IPS-NIHi11 (cell line): ENCODE results near the gene AVPI1.

Experiments
- DNase-seq: peaks from one replicate; pipeline ENCODE4 v3.0.0; 2012; ENCODE audit warnings: mixed read lengths, low spot score

AVPI1 gene, protein sequence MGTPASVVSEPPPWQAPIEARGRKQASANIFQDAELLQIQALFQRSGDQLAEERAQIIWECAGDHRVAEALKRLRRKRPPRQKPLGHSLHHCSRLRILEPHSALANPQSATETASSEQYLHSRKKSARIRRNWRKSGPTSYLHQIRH

DNA sequence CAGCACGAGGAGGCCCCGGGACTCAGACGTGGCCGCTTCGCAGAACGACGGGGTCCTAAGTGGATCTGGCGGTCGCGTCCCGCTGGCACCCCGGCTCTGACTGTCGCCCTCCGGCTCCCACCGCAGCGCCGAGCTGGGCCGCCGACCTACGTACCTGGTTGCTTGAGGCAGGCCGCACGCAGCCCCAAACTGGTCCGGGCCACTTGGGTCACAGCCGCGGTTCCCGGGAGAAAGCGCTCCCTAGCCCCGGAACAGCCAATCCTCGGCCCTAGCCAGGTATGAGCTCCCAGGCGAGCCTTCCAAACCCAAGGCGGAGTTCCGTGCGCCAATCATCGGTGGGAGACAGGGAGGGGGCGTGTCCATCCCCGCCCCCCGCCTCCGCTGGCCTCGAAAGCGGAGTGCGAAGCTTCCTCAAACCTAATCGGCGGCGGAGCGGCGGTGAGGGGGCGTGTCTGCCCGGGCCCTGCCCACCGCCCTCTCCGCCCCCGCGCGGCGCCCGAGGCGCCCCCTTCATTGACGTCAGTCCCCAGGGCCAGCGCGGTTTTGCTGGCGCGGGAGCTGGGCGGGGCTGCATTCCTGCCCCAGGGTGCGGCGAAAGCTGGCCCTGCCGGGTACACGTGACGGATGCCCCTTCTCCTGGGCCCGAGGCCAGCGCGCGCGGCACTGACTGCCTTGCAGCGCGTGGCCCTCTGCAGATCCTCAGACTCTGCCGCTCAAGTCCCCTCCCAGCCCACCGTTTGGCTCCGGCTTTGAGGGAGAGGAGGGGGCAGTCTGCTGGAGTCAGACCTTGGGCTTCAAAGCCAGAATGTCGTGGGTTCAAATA lies at the start of gene AVPI1:
TSS of gene AVPI1 (minus strand) at position 280 of the 823 bp plus-strand sequence. CDS start 7,336 bp downstream, outside the sequence.
- DNase-seq: peak; percentile 98

DNA sequence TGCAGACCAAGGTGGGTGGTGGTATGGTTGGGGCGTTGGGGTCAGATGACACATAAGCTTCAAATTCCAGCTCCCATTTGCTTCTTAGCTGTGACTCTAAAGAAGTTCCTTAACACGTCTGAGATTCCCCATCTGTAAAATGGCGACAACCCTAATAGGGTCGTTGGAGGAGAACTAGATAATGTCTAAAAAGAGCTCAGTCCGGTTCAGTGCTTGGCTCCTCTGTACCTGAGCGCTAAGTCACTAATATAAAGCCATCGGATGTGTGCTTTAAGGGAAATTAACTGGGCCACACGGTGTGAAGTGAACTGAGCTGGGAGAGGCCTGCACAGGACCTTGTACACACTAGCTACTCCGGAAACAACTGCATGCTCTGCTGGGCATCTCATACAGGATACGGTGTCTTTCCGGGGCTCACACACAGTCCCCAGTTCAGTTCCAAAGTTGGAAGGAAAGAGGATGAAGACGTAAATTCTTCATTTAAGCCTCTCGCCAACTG lies 49.4 kb upstream of the AVPI1 start:
- no peak for DNase-seq

DNA sequence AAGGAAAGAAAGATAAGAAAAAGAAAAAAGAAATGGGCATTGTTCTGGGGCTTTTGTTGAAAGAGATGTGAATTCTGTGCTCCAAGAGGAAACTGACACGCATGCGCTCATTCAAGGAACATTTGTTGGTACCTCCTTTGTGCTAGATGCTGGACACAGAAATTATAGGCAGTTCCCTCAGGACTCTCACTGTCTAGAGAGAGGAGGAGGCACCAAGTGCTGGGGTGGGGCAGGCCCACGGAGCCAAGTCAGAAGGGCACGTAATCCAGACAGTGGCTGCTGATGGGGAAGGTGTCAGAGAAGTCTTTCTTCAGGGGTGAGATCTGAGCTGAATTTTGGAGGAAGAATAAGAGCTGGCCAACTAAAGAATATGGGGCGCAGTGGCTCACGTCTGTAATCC lies 47.0 kb upstream of the AVPI1 start:
- DNase-seq: no peak

DNA sequence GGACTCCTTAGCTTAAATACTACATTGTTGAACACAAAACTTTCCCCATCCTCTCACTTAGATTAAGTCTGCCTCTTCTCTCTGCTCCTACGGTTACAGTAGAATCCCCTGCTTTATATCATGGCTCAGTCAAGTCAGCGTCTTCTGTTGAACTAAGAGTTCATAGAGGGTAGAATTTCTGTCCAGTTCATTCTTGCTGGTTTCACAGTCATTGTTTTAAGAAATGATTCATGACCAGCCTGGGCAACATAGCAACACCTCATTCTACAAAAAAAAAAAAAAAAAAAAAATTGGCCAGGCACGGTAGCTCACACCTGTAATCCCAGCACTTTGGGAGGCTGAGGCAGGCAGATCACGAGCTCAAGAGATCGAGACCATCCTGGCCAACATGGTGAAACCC lies 46.2 kb upstream of the AVPI1 start:
- DNase-seq: no peak

DNA sequence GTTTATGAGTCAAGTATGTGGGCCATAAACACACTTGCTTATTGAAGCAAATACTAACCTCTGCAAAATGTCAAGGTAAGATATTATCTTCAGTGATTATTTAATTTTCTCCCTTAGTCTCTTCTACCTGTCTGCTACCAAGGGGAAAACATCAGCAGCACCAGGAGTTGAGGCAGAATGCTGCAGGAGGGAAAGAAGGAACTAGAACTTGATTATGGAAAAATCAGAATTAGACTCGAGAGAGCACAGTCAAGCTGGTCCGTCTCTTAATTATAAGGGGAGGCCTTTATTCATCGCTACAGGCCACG lies 45.0 kb upstream of the AVPI1 start:
- DNase-seq: no peak

DNA sequence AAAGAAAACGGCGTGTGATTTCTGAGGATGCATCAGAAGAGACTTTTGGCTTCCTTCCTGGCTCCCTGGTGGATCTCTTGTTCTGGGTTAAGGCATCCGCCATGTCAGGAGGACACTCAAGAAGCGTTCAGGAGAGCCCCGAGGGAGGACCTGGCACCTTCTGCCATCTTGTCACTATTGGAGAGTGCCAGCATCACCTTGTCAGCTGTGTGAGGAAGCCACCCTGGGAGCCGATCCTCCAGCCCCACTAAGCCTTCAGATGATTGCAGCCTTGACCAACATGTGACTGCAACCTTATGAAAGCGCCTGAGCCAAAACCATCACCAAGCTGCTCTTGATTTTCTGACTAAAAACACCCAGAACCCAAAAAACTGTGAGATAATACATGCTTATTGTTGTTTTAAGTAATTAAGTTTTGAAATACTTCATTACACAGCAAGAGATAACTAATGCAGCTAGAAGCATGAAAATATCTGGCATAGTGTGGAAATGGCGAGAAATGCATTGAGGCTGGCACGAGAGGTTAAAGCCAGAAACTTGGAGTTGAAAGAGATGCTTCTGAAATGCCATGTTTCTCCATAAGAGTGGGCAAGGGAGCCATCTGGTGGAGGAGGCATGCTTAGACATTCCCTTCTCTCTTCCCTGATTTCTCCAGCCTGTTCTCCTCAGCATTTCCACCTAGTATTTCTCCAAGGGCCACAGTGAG lies 44.5 kb upstream of the AVPI1 start:
- DNase-seq: peak; percentile 68

DNA sequence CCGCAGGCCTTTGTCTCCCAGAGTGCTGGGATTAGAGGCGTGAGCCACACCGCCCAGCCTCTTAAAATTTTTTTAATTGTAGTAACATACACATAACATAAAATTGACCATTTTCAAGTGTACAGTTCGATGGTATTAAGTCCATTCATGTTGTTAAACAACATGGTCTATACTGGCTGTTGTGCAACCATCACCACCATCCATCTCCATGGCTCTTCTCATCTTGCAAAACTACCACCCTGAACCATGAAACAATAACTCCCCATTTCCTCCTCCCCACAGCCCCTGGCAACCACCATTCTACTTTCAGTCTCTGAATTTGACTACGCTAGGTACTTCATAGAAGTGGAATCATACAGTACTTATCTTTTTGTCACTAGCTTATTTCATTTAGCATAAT lies 42.0 kb upstream of the AVPI1 start:
- DNase-seq: no peak

DNA sequence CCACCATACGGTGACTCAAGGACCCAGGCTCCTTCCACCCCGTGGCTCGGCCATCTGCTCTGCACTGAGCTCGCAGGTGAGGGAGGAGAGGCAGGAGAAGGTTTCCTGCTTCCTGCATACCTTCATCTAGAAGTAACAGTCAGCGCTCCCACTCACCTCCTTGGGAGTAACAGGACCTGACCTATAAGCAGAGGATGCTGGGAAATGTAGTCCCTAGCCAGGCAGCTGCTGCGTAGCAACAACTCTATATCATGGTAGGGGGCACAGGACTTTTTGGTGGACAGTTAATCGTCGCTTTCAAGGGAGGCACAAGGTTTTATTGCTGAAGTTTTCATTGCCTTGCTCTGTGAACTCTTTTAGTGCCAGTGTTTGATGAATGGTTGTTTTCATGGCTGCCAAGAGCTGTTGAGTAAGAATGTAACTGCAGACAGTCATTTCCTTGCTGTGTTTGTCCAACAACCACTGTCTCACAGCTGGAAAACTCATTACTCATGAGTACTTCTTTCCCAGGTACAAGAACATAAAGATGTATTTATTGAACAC lies 39.7 kb upstream of the AVPI1 start:
- DNase-seq: peak; percentile 63

DNA sequence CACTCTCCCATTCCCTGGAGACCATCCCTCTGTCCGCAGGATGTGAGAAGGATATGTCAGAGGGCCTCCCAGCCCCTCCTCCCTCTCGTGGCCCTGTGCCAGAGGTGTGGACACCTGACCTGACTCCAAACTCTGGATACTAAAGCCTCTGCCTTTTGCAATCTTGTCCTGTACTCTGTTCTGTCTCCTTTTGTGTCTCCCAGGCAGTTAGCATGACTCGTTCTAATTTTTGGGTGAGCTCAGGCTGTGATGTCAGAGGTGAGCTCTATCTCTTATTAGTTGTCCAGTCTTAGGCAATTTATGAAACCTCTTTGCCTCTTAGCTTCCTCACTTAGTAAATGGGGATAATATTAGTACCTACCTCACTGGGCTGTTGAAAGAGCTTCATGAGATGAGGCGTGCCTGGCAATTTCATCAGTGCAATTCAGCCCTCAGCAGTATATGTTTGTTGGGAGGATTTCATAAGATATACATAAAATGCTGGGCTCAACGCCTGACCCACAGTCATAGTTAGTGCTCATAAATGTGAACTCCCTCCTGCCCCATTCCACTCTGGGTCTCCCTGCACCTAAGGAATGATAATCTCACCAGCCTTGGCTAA lies 37.4 kb upstream of the AVPI1 start:
- no peak for DNase-seq

DNA sequence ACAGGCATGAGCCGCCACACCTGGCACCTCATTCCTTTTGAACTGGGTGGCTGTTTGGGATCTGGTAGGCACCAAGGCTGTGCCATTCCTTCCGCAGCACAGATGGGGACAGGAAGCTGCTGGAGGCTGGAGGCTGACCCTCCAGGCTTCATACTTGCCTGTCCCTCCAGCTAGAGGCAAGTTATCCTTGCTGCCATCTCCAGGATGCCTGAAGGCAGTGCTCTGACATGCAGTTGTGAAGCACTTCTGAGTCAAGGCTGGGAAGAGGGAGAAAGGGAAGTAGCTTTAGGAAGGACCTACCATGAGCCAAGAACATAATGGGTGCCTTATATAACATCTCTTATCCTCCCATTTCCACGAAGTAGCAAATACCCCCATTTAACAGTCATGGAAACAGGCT lies 36.0 kb upstream of the AVPI1 start:
- DNase-seq: no peak

DNA sequence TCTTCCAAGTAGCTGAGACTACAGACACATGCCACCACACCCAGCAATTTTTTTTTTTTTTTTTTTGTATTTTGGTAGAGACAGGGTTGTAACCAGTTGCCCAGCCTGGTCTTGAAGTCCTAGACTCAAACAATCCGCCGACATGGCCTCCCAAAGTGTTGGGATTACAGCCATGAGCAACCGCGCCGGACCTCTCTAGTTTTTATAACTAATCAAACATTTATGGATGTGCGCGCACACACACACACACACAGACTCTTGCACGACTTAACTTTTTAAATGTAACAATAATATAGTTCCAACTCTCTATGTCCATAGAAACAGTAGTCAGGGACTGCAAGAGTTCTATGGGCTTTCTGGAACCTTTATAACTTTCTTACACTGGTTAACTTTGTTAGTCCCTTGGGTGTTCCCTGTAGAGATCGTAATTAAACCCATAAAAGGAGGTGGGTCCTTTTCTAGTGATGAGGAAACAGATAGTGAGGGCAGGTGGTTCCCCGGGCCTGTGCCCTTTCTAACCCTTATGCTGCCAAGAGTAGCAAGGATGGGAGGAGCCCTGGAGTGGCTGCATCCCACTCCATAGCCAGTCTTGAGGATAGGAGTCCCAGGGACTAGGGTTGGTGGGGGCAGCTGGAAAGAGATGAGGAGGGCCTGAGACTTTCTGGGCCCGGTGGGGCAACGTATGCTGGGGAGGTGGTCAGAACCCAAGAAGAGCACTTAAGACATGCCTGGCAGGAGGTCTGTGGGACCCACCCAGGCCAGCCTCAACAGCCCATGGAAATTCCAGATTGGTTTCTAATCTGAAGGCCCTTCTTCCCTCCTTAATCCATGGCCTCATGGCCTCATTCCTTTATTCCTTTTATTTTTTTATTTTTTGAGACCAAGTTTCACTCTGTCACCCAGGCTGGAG lies 35.1 kb upstream of the AVPI1 start:
- no peak for DNase-seq

DNA sequence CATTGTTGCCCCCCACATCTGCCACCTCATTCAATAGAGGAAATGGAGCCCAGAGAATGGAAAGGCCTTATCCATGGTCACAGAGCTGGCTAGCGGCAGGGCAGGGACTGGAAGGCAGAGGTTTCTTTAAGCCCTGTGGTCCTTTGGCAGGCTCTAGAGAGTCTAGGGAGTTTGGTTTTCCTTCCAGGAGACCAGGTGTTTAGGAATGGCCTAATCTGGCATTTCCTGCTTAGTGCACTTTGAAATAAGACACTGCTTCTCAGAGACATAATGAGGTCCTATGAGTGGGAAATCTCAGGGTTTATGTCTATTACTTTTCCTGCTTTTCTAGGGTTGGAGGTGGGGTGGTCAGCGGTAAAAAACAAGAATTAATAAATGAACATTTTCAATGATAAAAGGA lies 32.6 kb upstream of the AVPI1 start:
- no peak for DNase-seq

DNA sequence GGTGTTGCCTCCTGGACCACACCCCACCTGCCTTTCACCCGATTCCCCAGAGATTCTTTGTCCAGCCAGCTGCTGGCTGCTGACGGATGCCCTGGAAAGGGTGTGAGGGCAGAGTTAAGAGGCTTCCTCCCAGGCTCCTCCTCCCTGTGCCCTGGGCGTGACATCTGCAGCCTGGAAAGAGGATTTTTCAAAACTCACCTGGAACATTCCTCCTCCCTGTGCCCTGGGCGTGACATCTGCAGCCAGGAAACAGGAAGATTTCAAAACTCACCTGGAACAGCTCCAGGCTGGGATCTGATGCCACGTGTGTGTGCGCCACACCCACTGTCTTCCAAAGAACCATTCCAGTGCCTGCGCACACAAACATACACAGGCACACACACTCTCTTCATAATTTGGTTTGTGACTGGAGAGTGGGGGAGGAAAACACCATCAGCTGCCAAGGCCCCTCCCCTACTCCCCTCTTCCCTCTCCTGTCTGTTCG lies 31.7 kb upstream of the AVPI1 start:
- DNase-seq: peak; percentile 54

DNA sequence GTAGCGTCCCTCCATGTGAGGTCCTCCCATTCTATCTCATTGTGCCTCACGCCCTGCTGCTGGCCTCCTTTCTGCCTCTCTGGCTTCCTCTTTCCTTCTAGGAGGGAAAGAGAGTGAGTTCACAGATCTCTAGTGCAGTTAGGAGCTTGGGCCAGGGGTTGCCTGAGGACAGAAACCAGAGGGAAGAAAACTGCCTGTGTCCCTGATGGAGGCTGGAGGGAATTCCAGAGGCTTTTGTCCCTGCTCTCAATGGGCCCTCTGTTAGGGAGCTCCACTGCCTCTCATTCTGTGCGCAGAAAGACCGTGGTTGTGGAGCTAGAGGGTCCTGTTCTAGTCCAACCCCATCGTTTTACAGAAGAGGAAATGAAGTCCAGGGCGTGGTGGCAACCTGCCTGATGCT lies 31.1 kb upstream of the AVPI1 start:
- no peak for DNase-seq

DNA sequence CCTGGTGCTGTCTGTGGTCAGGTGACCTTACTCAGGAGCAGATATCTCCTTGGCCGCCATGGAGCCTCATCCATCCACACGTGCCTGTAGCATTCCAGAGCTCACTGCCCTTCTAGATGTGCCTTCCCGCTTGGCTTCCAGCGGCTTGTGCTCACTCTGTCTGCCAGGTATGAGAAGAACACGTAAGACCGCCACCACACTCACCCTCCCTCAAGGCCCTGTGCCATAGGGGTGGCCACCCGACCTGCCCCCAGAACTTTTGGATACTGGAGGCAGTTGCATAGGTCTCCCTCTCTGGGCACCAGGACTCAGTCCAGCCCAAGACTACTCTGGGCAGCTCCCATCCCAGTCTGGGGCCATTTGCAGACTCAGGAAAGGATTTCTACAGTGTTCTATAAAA lies 30.6 kb upstream of the AVPI1 start:
- DNase-seq: no peak

DNA sequence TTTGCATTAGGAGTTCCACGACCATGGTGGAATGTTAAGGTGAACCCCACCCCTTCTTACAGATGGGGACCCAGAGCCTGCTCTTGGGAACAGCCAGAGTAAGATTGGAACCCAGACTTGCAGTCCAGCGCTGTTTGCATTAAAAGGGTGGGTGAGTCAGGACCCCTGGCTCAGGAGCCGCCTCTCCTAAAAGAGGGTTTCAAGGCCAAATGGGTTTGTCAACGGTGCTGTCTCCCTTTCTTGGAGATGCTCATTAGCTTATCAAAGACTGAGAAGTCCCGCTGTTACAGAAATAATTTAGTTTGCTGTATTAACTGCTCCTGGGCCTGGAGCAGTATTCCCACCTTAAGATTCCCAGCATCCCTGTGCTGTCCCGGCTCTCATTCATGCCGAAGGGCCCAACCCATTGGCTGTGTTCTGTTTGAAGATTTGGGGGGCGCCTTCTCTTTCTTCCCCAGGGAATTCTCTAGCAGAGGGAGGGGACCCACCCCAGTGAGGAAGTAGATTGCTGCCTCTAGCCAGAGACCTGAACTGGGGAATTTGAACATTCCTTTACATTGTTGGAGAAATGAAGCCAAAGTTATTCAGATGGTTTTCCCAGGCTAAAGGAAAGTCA lies 28.3 kb upstream of the AVPI1 start:
- DNase-seq: no peak

DNA sequence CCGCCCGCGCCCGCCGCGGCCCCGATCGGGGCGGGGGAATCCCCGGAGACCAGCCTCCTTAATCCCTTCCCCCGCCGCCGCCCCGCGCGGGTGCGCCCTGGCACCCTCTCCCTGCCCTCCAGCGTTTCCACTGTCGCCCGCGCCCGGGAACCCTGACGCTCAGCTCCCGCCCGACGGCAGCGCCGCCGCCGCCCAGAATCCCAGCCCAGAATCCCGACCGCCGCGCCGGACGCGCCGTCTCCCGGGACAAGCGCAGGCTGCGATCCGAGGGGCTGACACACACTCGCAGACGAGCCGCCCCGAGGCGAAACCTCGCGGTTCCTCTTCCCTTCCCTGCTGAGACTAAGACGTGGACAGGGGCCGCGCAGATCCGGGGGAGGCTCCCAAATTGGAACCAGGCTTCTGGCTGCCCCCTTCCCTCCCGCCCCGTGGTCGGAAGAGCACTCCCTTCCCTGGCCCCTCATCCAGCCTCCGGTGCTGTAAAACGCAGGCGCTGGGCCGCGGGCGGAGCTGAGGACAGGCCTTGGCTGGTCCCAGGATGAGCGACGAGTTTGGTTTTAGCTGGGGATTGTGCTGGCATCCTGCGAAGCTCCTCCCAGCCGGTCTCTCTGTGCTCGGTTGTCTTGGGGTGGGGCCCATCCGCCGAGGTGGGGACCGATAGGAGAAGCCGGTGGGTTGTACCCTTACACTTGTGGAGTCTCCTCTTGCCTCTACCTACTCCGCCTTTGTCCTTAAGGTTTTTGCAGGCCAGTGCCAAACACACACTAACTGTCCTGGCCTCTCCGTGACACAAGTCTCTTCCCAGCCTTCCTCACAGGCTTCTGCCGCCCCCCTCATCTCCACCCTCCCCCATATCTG lies 27.6 kb upstream of the AVPI1 start:
- peak; percentile 63 for DNase-seq

DNA sequence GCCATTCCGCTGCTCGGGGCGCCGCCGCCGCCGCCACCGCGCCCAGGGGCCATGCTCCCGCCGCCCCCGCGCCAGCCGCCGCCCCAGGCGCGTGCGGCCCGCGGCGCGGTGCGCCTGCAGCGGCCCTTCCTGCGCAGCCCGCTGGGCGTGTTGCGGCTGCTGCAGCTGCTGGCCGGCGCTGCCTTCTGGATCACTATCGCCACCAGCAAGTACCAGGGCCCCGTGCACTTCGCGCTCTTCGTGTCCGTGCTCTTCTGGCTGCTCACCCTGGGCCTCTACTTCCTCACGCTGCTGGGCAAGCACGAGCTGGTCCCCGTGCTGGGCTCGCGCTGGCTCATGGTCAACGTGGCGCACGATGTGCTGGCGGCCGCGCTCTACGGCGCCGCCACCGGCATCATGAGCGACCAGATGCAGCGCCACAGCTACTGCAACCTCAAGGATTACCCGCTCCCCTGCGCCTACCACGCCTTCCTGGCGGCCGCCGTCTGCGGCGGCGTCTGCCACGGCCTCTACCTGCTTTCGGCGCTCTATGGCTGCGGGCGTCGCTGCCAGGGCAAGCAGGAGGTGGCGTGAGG lies 26.9 kb upstream of the AVPI1 start:
- peak; percentile 84 for DNase-seq

DNA sequence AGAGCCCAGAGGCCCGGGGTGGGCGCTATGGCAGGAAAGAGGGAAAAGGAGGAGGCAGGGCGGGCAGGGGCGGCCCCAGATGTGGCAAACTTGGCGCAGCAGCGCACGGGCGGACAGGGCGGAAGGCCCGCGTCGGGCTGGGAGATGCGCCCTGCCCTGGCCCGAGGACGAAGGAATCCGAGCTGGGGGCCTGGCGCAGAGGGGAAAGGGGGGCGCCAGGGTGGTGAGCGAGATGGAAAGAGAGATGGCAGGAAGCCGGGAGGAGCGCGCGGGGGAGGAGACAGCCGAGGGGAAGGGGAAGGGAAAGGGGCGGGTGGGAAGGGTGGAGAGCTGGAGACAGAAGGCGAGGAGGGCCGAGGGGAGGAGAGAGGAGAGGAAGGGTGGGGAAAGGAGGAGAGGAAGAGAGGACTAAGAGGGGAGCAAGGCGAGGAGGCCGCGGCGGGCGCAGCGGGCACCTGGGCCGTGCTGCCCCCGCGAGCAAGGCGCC lies 26.3 kb upstream of the AVPI1 start, which contains the start of gene MARVELD1:
TSS of gene MARVELD1 (plus strand) at position 392 of the 487 bp plus-strand sequence. CDS start 147 bp downstream, outside the sequence.
- DNase-seq: peak; percentile 94
